Endodermal cell (in vitro differentiated cells): ENCODE measurements around the gene LRFN2. TPM values are rescaled to one million over a fixed set of nuclear protein-coding genes. Genes with fewer than 3 reads are reported as not detected.
A peak's percentile ranks its signal among the peaks of the same experiment; 100 is the strongest.

Source experiments
- DNase-seq: peaks from one replicate; pipeline ENCODE4 v3.0.0-alpha.2; 2017
- H3K27ac ChIP-seq: 2 replicates; pipeline ENCODE4 v1.5.1; 2013; ENCODE audit warnings: mild to moderate bottlenecking, low read depth, low read length, moderate library complexity
- H3K27me3 ChIP-seq: 2 replicates; pipeline ENCODE4 v1.6.1; 2013; ENCODE audit warnings: mild to moderate bottlenecking, low read length, moderate library complexity; ENCODE audit not compliant: insufficient read depth, control insufficient read depth, poor library complexity, severe bottlenecking
- H3K36me3 ChIP-seq: 2 replicates; pipeline ENCODE4 v1.7.0; 2013; ENCODE audit warnings: mild to moderate bottlenecking, low read length, moderate library complexity; ENCODE audit not compliant: control insufficient read depth, insufficient read depth
- H3K4me1 ChIP-seq: one replicate; pipeline ENCODE4 v1.7.0; 2013; ENCODE audit warnings: low read length; ENCODE audit not compliant: control insufficient read depth, insufficient read depth
- H3K4me3 ChIP-seq: 2 replicates; pipeline ENCODE4 v1.5.1; 2013; ENCODE audit warnings: mild to moderate bottlenecking, low read length, moderate library complexity
- H3K9ac ChIP-seq: 2 replicates; pipeline ENCODE4 v1.6.1; 2013; ENCODE audit warnings: mild to moderate bottlenecking, low read length, moderate library complexity; ENCODE audit not compliant: poor library complexity, severe bottlenecking; ENCODE audit errors: extremely low read depth
- H3K9me3 ChIP-seq: 2 replicates; pipeline ENCODE4 v1.6.1; 2013; ENCODE audit warnings: mild to moderate bottlenecking, low read length, moderate library complexity; ENCODE audit not compliant: control insufficient read depth
- H3K27ac Mint-ChIP-seq: 2 replicates; pipeline ENCODE4 v1.8.0; 2020; ENCODE audit warnings: mixed read lengths
- H3K27me3 Mint-ChIP-seq: 2 replicates; pipeline ENCODE4 v1.8.0; 2021; ENCODE audit warnings: mild to moderate bottlenecking, mixed read lengths; ENCODE audit not compliant: insufficient read depth
- H3K36me3 Mint-ChIP-seq: 2 replicates; pipeline ENCODE4 v1.8.0; 2020; ENCODE audit warnings: low read depth, mixed read lengths
- H3K4me1 Mint-ChIP-seq: 2 replicates; pipeline ENCODE4 v1.8.0; 2020; ENCODE audit warnings: mixed read lengths
- H3K4me3 Mint-ChIP-seq: 2 replicates; pipeline ENCODE4 v1.8.0; 2020; ENCODE audit warnings: mild to moderate bottlenecking, moderate library complexity, mixed read lengths
- H3K9me3 Mint-ChIP-seq: 2 replicates; pipeline ENCODE4 v1.8.0; 2020; ENCODE audit warnings: mild to moderate bottlenecking, mixed read lengths
- CTCF ChIP-seq: fragments of 200-600 bp; sonication (generic); conservative IDR thresholded peaks from 2 replicates; pipeline ENCODE4 v1.5.0; 2021; ENCODE audit warnings: antibody characterized with exemption, mild to moderate bottlenecking
- WGBS, 2 experiments: methylation state at CpG; one replicate each; pipeline versions ENCODE4 v1.1.5 to v1.1.7; 2013; ENCODE audit warnings: missing lambda C conversion rate in 2 of 2, mixed read lengths in 1 of 2; ENCODE audit not compliant: insufficient coverage in 1 of 2, insufficient read length in 1 of 2; 5-methylcytosine and 5-hydroxymethylcytosine counted together
- total RNA-seq, 2 donors: library from RNA; stranded (reverse); fragmentation: NEBNext Ultra II Directional in 1 of 2; extraction: Animal tissue kit (Norgen Biotek cat#: 25700) in 1 of 2; gene quantifications; 2 replicates in 1 of 2; 3 replicates in 1 of 2; pipeline ENCODE4 v1.2.1, GENCODE V29; 2021

The LRFN2 gene
- total RNA-seq, 2 donors from 2014 or later: 0.15 TPM; not detected in 1

GRCh38 chr6:40348591-40348990 is 238.6 kb downstream of the LRFN2 start:
- Histone ChIP-seq H3K36me3 (no peaks in the 10 kb centered on the region), H3K27ac (no peak overlapping the region), H3K9me3 (no peaks in the 10 kb centered on the region), H3K4me3 (no peak overlapping the region), H3K9ac (no peak overlapping the region), H3K4me1 (peaks cover 9% of the 10 kb centered on the region), H3K27me3 (no peaks in the 10 kb centered on the region)
- no peak overlapping the region for H3K27ac Mint-ChIP-seq
- H3K27me3 Mint-ChIP-seq: no peaks in the 10 kb centered on the region
- peaks cover 13% of the 10 kb centered on the region for H3K4me1 Mint-ChIP-seq
- DNase-seq: no peak
- H3K36me3 Mint-ChIP-seq: no peaks in the 10 kb centered on the region
- no peak overlapping the region for H3K4me3 Mint-ChIP-seq
- 91% methylated on average over 4 of the region's 4 CpGs; no CpG with 5 or more reads in 1 of the 2 experiments for WGBS, 2 experiments
- no peaks in the 10 kb centered on the region for H3K9me3 Mint-ChIP-seq
- no peak for TF ChIP-seq CTCF

GRCh38 chr6:40347571-40348011 is 239.6 kb downstream of the LRFN2 start:
- Mint-ChIP-seq H3K27me3 (no peaks in the 10 kb centered on the region), H3K36me3 (no peaks in the 10 kb centered on the region), H3K4me1 (peaks cover 21% of the 10 kb centered on the region), H3K27ac (no peak overlapping the region), H3K9me3 (no peaks in the 10 kb centered on the region), H3K4me3 (no peak overlapping the region)
- H3K27me3 ChIP-seq: no peaks in the 10 kb centered on the region
- H3K9ac ChIP-seq: no peak overlapping the region
- no peak for TF ChIP-seq CTCF
- no peaks in the 10 kb centered on the region for H3K36me3 ChIP-seq
- H3K4me1 ChIP-seq: peaks cover 7% of the 10 kb centered on the region
- WGBS, 2 experiments: 36% methylated on average over 5 of the region's 5 CpGs; no CpG with 5 or more reads in 1 of the 2 experiments
- no peaks in the 10 kb centered on the region for H3K9me3 ChIP-seq
- peak; percentile 81 for DNase-seq
- H3K27ac ChIP-seq: no peak overlapping the region
- H3K4me3 ChIP-seq: no peak overlapping the region

- Histone ChIP-seq H3K4me3 (no peak overlapping the region), H3K36me3 (no peaks in the 10 kb centered on the region), H3K9ac (no peak overlapping the region), H3K9me3 (no peaks in the 10 kb centered on the region), H3K4me1 (peaks cover 7% of the 10 kb centered on the region), H3K27me3 (no peaks in the 10 kb centered on the region), H3K27ac (no peak overlapping the region)
- no peaks in the 10 kb centered on the region for H3K9me3 Mint-ChIP-seq
- TF ChIP-seq CTCF: no peak
- H3K27me3 Mint-ChIP-seq: peaks cover 2% of the 10 kb centered on the region
- H3K27ac Mint-ChIP-seq: no peak overlapping the region
- no peak overlapping the region for H3K4me3 Mint-ChIP-seq
- peak; percentile 17 for DNase-seq
- 95 to 96% methylated on average over 4 to 6 of the region's 6 CpGs for WGBS, 2 experiments
- peaks cover 21% of the 10 kb centered on the region for H3K4me1 Mint-ChIP-seq
- H3K36me3 Mint-ChIP-seq: no peaks in the 10 kb centered on the region
These were observed 240.9 kb downstream of the LRFN2 start for GRCh38 chr6:40346246-40346645.
